OCI-LY1 (cell line): ENCODE results near the gene PLCG2.

Source experiments
- CTCF ChIP-seq: fragments of 200-600 bp; sonication (generic), shearing (Covaris generic); IDR thresholded peaks from 2 replicates; pipeline ENCODE4 v1.5.1; 2017; ENCODE audit warnings: mild to moderate bottlenecking, antibody characterized with exemption, low read length, moderate library complexity, mixed read lengths
- EZH2 ChIP-seq: fragments of 200-600 bp; sonication (generic), shearing (Covaris generic); IDR thresholded peaks from 2 replicates; pipeline ENCODE4 v1.8.0; 2017; ENCODE audit warnings: borderline replicate concordance, mixed run types, mild to moderate bottlenecking, antibody characterized with exemption, low read length, moderate library complexity, mixed read lengths

GRCh38 chr16:81746566-81746965 lies 32.5 kb upstream of the PLCG2 start:
- TF ChIP-seq CTCF (no peak), EZH2 (no peak)
